ENCODE results near the gene SLC29A3. TPM values are rescaled to one million over a fixed set of nuclear protein-coding genes. Genes with fewer than 3 reads are reported as not detected.

The SLC29A3 gene
- total RNA-seq, 2 donors from 2014 or later, result 3.2 to 5.9 TPM

- H3K9me3 ChIP-seq, result no peaks in the 10 kb centered on the region
- no peaks in the 10 kb centered on the region for H3K4me1 ChIP-seq (ENCODE audit: control insufficient read depth in 1 of 2, low read depth in 2 of 2)
- H3K36me3 ChIP-seq, result no peaks in the 10 kb centered on the region
- H3K27ac ChIP-seq, result no peak overlapping the region
- TF ChIP-seq CTCF (IDR thresholded peaks at IDR 0.05), result no peak
- DNase-seq (ENCODE audit: low spot score) (no peak), ATAC-seq (ENCODE audit: insufficient number of reproducible peaks, low FRiP score, low read depth) (no peak)
- H3K27me3 ChIP-seq (replicated peaks; ENCODE audit: insufficient read depth), result no peaks in the 10 kb centered on the region
- H3K4me3 ChIP-seq, result no peak overlapping the region
Observed at GRCh38 chr10:71370031-71370430, 51.0 kb downstream of the SLC29A3 start.

GRCh38 chr10:71371750-71372166 is 52.7 kb downstream of the SLC29A3 start:
- Histone ChIP-seq H3K4me3 (no peak overlapping the region), H3K9me3 (no peaks in the 10 kb centered on the region), H3K27me3 (replicated peaks; ENCODE audit: insufficient read depth) (no peaks in the 10 kb centered on the region), H3K36me3 (no peaks in the 10 kb centered on the region), H3K27ac (no peak overlapping the region), H3K4me1 (ENCODE audit: control insufficient read depth in 1 of 2, low read depth in 2 of 2) (peaks cover 2% of the 10 kb centered on the region in 2 donors)
- no peak for TF ChIP-seq CTCF (IDR thresholded peaks at IDR 0.05)
- ATAC-seq (ENCODE audit: insufficient number of reproducible peaks, low FRiP score, low read depth) (no peak), DNase-seq (ENCODE audit: low spot score) (no peak)

- ATAC-seq (ENCODE audit: insufficient number of reproducible peaks, low FRiP score, low read depth) (no peak), DNase-seq (ENCODE audit: low spot score) (no peak)
- H3K27me3 ChIP-seq (replicated peaks; ENCODE audit: insufficient read depth), result no peaks in the 10 kb centered on the region
- H3K27ac ChIP-seq, result no peak overlapping the region
- H3K36me3 ChIP-seq, result no peaks in the 10 kb centered on the region
- H3K4me3 ChIP-seq, result no peak overlapping the region
- peaks cover 5 to 6% of the 10 kb centered on the region in 2 donors for H3K4me1 ChIP-seq (ENCODE audit: control insufficient read depth in 1 of 2, low read depth in 2 of 2)
- TF ChIP-seq CTCF (IDR thresholded peaks at IDR 0.05), result no peak
- no peaks in the 10 kb centered on the region for H3K9me3 ChIP-seq
Observed at GRCh38 chr10:71372882-71373495, 53.9 kb downstream of the SLC29A3 start.

GRCh38 chr10:71374481-71375233 is 55.6 kb downstream of the SLC29A3 start:
- no peak for TF ChIP-seq CTCF (IDR thresholded peaks at IDR 0.05)
- H3K4me3 ChIP-seq, result no peak overlapping the region
- no peaks in the 10 kb centered on the region for H3K36me3 ChIP-seq
- H3K27ac ChIP-seq, result no peak overlapping the region
- no peak for ATAC-seq (ENCODE audit: insufficient number of reproducible peaks, low FRiP score, low read depth)
- no peaks in the 10 kb centered on the region for H3K27me3 ChIP-seq (replicated peaks; ENCODE audit: insufficient read depth)
- no peaks in the 10 kb centered on the region for H3K9me3 ChIP-seq
- H3K4me1 ChIP-seq (ENCODE audit: control insufficient read depth in 1 of 2, low read depth in 2 of 2), result peaks cover 5 to 6% of the 10 kb centered on the region in 2 donors
- DNase-seq (ENCODE audit: low spot score), result no peak

GRCh38 chr10:71375952-71376351 is 56.9 kb downstream of the SLC29A3 start:
- DNase-seq (ENCODE audit: low spot score) (no peak), ATAC-seq (ENCODE audit: insufficient number of reproducible peaks, low FRiP score, low read depth) (no peak)
- Histone ChIP-seq H3K27ac (no peak overlapping the region), H3K4me3 (no peak overlapping the region), H3K4me1 (ENCODE audit: control insufficient read depth in 1 of 2, low read depth in 2 of 2) (peaks cover 5 to 6% of the 10 kb centered on the region in 2 donors), H3K27me3 (replicated peaks; ENCODE audit: insufficient read depth) (no peaks in the 10 kb centered on the region), H3K9me3 (no peaks in the 10 kb centered on the region), H3K36me3 (no peaks in the 10 kb centered on the region)
- no peak for TF ChIP-seq CTCF (IDR thresholded peaks at IDR 0.05)
